A673 (cell line): ENCODE results near the gene ARHGEF2. TPM values are rescaled to one million over a fixed set of nuclear protein-coding genes. Genes with fewer than 3 reads are reported as not detected.

Experiments
- BruUV-seq: library from RNA; stranded (reverse); fragments of 400-500 nt; replicated peaks from 2 replicates; lab custom pipeline; 2021; lab: Mats Ljungman, UMichigan
- CTCF ChIA-PET: fragments of 300-600 bp; sonication (Branson Sonifier 250); formaldehyde crosslinking; loops from one replicate; lab custom pipeline; 2022; ENCODE audit warnings: antibody characterized with exemption; lab: Charles Lee
- POLR2A ChIA-PET: fragments of 300-600 bp; sonication (Branson Sonifier 250); formaldehyde crosslinking; loops from one replicate; lab custom pipeline; 2022; ENCODE audit warnings: antibody characterized with exemption; ENCODE audit not compliant: low non-redundant PET; lab: Charles Lee
- DNase-seq: peaks from one replicate; pipeline ENCODE4 v3.0.0-alpha.2; 2015; ENCODE audit warnings: low spot score
- H3K27ac ChIP-seq: fragments of 200-600 bp; sonication (generic); 2 replicates; pipeline ENCODE4 v1.5.1; 2016; ENCODE audit warnings: mixed run types, low read depth, mild to moderate bottlenecking, mixed read lengths, antibody characterized with exemption, low read length; ENCODE audit not compliant: poor library complexity, severe bottlenecking
- H3K27me3 ChIP-seq: fragments of 200-600 bp; sonication (generic); replicated peaks from 2 replicates; pipeline ENCODE4 v1.6.1; 2017; ENCODE audit warnings: mixed run types, low read depth, mild to moderate bottlenecking, mixed read lengths, antibody characterized with exemption, low read length; ENCODE audit not compliant: insufficient read depth, poor library complexity
- H3K36me3 ChIP-seq: fragments of 200-600 bp; sonication (generic); 2 replicates; pipeline ENCODE4 v1.6.1; 2016; ENCODE audit warnings: mixed run types, mild to moderate bottlenecking, mixed read lengths, antibody characterized with exemption, low read length; ENCODE audit not compliant: insufficient read depth, poor library complexity, severe bottlenecking
- H3K4me1 ChIP-seq: fragments of 200-600 bp; sonication (generic); 2 replicates; pipeline ENCODE4 v1.6.1; 2017; ENCODE audit warnings: mixed run types, mild to moderate bottlenecking, mixed read lengths, antibody characterized with exemption, low read length; ENCODE audit not compliant: insufficient read depth, poor library complexity, severe bottlenecking
- H3K4me3 ChIP-seq: fragments of 200-600 bp; sonication (generic); 2 replicates; pipeline ENCODE4 v1.5.1; 2016; ENCODE audit warnings: low read depth, mixed run types, mild to moderate bottlenecking, mixed read lengths, low read length; ENCODE audit not compliant: poor library complexity, severe bottlenecking
- H3K9me3 ChIP-seq: fragments of 200-600 bp; sonication (generic); 2 replicates; pipeline ENCODE4 v1.6.1; 2016; ENCODE audit warnings: mixed run types, low read depth, mild to moderate bottlenecking, mixed read lengths, antibody characterized with exemption, low read length; ENCODE audit not compliant: poor library complexity, severe bottlenecking
- CTCF ChIP-seq: fragments of 300-800, 200-600 bp; sonication (generic); conservative IDR thresholded peaks from 2 replicates; pipeline ENCODE4 v1.5.1; 2017; ENCODE audit warnings: low read depth, mild to moderate bottlenecking, antibody characterized with exemption, low read length, moderate library complexity, mixed read lengths
- EZH2 ChIP-seq: fragments of 200-600 bp; sonication (generic); IDR thresholded peaks from 2 replicates; pipeline ENCODE4 v1.6.1; 2017; ENCODE audit warnings: borderline replicate concordance, low read depth, mild to moderate bottlenecking, mixed read lengths, antibody characterized with exemption, low read length; ENCODE audit not compliant: poor library complexity, severe bottlenecking
- intact Hi-C: fragments of 100-400 bp; cut with micrococcal nuclease; formaldehyde crosslinking; loops from one replicate; pipeline ENCODE4 v1.10.0; 2022; ENCODE audit not compliant: unreplicated experiment
- total RNA-seq: library from RNA; stranded (reverse); gene quantifications from 2 replicates; pipeline ENCODE4 v1.2.3, GENCODE V29; 2021

The ARHGEF2 gene
- total RNA-seq, 1 experiment from 2014 or later: 148 TPM

- no TSS peak for BruUV-seq
- DNase-seq: no peak
- ChIA-PET POLR2A (no interaction called here), CTCF (no interaction called here)
- no peaks in the 10 kb centered on the region for H3K9me3 ChIP-seq
- H3K27me3 ChIP-seq: no peaks in the 10 kb centered on the region
- H3K4me3 ChIP-seq: no peak overlapping the region
- H3K27ac ChIP-seq: no peak overlapping the region
- no peaks in the 10 kb centered on the region for H3K4me1 ChIP-seq
- TF ChIP-seq EZH2: no peak
- no peak for TF ChIP-seq CTCF
- intact Hi-C loops: no loop called here
- no peaks in the 10 kb centered on the region for H3K36me3 ChIP-seq
Measured at GRCh38 chr1:155996166-155996565, 17.8 kb upstream of the ARHGEF2 start.

- ChIA-PET CTCF (no interaction called here), POLR2A (no interaction called here)
- H3K27ac ChIP-seq: no peak overlapping the region
- no peaks in the 10 kb centered on the region for H3K9me3 ChIP-seq
- no peaks in the 10 kb centered on the region for H3K27me3 ChIP-seq
- no peak for DNase-seq
- no peaks in the 10 kb centered on the region for H3K4me1 ChIP-seq
- intact Hi-C loops: no loop called here
- BruUV-seq: no TSS peak
- H3K36me3 ChIP-seq: no peaks in the 10 kb centered on the region
- H3K4me3 ChIP-seq: no peak overlapping the region
- TF ChIP-seq CTCF (no peak), EZH2 (no peak)
Measured at GRCh38 chr1:155993595-155993994, 15.2 kb upstream of the ARHGEF2 start.

GRCh38 chr1:155990005-155990739 lies 11.8 kb upstream of the ARHGEF2 start:
- CTCF ChIA-PET: interaction anchor here (0.6 to 1.7 kb wide), 10 partner anchors 10 to 63 kb away, joined by 3 to 9 read pairs (median 3); partner anchors contain the start of genes ARHGEF2 and UBQLN4
- POLR2A ChIA-PET: no interaction called here
- Histone ChIP-seq H3K36me3 (no peaks in the 10 kb centered on the region), H3K9me3 (no peaks in the 10 kb centered on the region), H3K27me3 (no peaks in the 10 kb centered on the region), H3K4me3 (no peak overlapping the region), H3K27ac (no peak overlapping the region), H3K4me1 (no peaks in the 10 kb centered on the region)
- intact Hi-C loops: no loop called here
- BruUV-seq: no TSS peak
- no peak for TF ChIP-seq CTCF
- TF ChIP-seq EZH2: no peak
- no peak for DNase-seq
